Measurements from ENCODE around the gene MBNL1. TPM values are rescaled to one million over a fixed set of nuclear protein-coding genes. Genes with fewer than 3 reads are reported as not detected.

The MBNL1 gene
- polyA plus RNA-seq, 1 donor from 2014 or later = 12.7 TPM

GRCh38 chr3:152508705-152509104, 240.0 kb downstream of the MBNL1 start:
- TF ChIP-seq MXI1 (conservative IDR thresholded peaks at IDR 0.05; ENCODE audit: poor library complexity, severe bottlenecking) (no peak), EZH2 (IDR thresholded peaks at IDR 0.05; ENCODE audit: borderline replicate concordance, insufficient read depth, low read length, poor library complexity, severe bottlenecking) (no peak), POLR2AphosphoS5 (IDR thresholded peaks at IDR 0.05) (no peak), SMC3 (conservative IDR thresholded peaks at IDR 0.05; ENCODE audit: poor library complexity) (no peak), RAD21 (conservative IDR thresholded peaks at IDR 0.05) (no peak), EP300 (conservative IDR thresholded peaks at IDR 0.05; ENCODE audit: poor library complexity, severe bottlenecking) (no peak), TAF1 (IDR thresholded peaks at IDR 0.05; ENCODE audit: low read depth) (no peak)
- TF ChIP-seq, protein P1, sequence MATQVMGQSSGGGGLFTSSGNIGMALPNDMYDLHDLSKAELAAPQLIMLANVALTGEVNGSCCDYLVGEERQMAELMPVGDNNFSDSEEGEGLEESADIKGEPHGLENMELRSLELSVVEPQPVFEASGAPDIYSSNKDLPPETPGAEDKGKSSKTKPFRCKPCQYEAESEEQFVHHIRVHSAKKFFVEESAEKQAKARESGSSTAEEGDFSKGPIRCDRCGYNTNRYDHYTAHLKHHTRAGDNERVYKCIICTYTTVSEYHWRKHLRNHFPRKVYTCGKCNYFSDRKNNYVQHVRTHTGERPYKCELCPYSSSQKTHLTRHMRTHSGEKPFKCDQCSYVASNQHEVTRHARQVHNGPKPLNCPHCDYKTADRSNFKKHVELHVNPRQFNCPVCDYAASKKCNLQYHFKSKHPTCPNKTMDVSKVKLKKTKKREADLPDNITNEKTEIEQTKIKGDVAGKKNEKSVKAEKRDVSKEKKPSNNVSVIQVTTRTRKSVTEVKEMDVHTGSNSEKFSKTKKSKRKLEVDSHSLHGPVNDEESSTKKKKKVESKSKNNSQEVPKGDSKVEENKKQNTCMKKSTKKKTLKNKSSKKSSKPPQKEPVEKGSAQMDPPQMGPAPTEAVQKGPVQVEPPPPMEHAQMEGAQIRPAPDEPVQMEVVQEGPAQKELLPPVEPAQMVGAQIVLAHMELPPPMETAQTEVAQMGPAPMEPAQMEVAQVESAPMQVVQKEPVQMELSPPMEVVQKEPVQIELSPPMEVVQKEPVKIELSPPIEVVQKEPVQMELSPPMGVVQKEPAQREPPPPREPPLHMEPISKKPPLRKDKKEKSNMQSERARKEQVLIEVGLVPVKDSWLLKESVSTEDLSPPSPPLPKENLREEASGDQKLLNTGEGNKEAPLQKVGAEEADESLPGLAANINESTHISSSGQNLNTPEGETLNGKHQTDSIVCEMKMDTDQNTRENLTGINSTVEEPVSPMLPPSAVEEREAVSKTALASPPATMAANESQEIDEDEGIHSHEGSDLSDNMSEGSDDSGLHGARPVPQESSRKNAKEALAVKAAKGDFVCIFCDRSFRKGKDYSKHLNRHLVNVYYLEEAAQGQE (IDR thresholded peaks at IDR 0.05; ENCODE audit: borderline replicate concordance) = no peak
- TF ChIP-seq, protein P2, sequence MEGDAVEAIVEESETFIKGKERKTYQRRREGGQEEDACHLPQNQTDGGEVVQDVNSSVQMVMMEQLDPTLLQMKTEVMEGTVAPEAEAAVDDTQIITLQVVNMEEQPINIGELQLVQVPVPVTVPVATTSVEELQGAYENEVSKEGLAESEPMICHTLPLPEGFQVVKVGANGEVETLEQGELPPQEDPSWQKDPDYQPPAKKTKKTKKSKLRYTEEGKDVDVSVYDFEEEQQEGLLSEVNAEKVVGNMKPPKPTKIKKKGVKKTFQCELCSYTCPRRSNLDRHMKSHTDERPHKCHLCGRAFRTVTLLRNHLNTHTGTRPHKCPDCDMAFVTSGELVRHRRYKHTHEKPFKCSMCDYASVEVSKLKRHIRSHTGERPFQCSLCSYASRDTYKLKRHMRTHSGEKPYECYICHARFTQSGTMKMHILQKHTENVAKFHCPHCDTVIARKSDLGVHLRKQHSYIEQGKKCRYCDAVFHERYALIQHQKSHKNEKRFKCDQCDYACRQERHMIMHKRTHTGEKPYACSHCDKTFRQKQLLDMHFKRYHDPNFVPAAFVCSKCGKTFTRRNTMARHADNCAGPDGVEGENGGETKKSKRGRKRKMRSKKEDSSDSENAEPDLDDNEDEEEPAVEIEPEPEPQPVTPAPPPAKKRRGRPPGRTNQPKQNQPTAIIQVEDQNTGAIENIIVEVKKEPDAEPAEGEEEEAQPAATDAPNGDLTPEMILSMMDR (IDR thresholded peaks at IDR 0.05; ENCODE audit: poor library complexity, severe bottlenecking) = no peak
- Histone ChIP-seq H3K9me3 (ENCODE audit: low read length) (no peaks in the 10 kb centered on the region), H3K4me2 (ENCODE audit: low read length) (no peak overlapping the region), H3K79me2 (replicated peaks; ENCODE audit: insufficient read depth, low read length) (no peaks in the 10 kb centered on the region), H3K9ac (ENCODE audit: low read length) (no peak overlapping the region), H2AFZ (ENCODE audit: low read depth, low read length) (no peak overlapping the region), H3K4me3 (ENCODE audit: low read length) (no peak overlapping the region), H3F3A (ENCODE audit: insufficient read depth, low read length, poor library complexity, severe bottlenecking) (no peaks in the 10 kb centered on the region), H3K9me2 (ENCODE audit: insufficient read depth, low read length) (no peaks in the 10 kb centered on the region), H3K27me3 (ENCODE audit: insufficient read depth, low read depth, low read length) (no peaks in the 10 kb centered on the region), H4K20me1 (ENCODE audit: insufficient read depth) (no peaks in the 10 kb centered on the region), H3K27ac (ENCODE audit: low read length) (no peak overlapping the region), H3K36me3 (ENCODE audit: insufficient read depth, low read length) (no peaks in the 10 kb centered on the region)

DNA sequence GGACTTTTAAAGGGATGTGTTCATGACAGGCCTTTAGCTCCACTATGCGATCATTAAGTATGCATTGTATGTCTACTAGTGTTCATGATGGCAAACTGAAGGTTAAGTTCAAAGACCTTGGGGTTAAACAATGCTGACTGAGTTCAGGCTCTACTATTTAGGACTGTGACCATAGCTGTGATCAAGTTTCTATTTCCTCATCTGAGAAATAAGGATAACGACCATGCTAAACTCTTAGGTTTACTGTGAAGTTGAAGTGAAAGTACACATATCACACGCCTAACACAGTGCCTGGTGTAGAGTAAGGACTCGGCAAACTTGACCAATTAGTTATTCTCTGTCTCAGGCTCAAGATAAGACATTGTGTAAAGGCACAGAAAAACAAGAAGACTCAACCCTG, 243.2 kb downstream of the MBNL1 start:
- Histone ChIP-seq H3F3A (ENCODE audit: insufficient read depth, low read length, poor library complexity, severe bottlenecking) (no peaks in the 10 kb centered on the region), H3K27me3 (ENCODE audit: insufficient read depth, low read depth, low read length) (no peaks in the 10 kb centered on the region), H3K9me3 (ENCODE audit: low read length) (no peaks in the 10 kb centered on the region), H3K36me3 (ENCODE audit: insufficient read depth, low read length) (no peaks in the 10 kb centered on the region), H3K9ac (ENCODE audit: low read length) (no peak overlapping the region), H3K27ac (ENCODE audit: low read length) (no peak overlapping the region), H3K4me3 (ENCODE audit: low read length) (no peak overlapping the region), H3K9me2 (ENCODE audit: insufficient read depth, low read length) (no peaks in the 10 kb centered on the region), H2AFZ (ENCODE audit: low read depth, low read length) (no peak overlapping the region), H4K20me1 (ENCODE audit: insufficient read depth) (no peaks in the 10 kb centered on the region), H3K79me2 (replicated peaks; ENCODE audit: insufficient read depth, low read length) (no peaks in the 10 kb centered on the region), H3K4me2 (ENCODE audit: low read length) (no peak overlapping the region)
- TF ChIP-seq EZH2 (IDR thresholded peaks at IDR 0.05; ENCODE audit: borderline replicate concordance, insufficient read depth, low read length, poor library complexity, severe bottlenecking) = no peak

Data from neural cell (in vitro differentiated cells).